Fibroblast of peridontal ligament (primary cell): ENCODE results near the gene PRR15L.
"Not testable (repeated sequence)": the region's sequence is repeated elsewhere in the genome, so short reads cannot be mapped to it uniquely, and the experiment has no call there.

Experiments used
- DNase-seq: peaks from one replicate; pipeline ENCODE4 v3.0.0-alpha.2; 2010; ENCODE audit errors: extremely low read depth

The PRR15L gene

DNA sequence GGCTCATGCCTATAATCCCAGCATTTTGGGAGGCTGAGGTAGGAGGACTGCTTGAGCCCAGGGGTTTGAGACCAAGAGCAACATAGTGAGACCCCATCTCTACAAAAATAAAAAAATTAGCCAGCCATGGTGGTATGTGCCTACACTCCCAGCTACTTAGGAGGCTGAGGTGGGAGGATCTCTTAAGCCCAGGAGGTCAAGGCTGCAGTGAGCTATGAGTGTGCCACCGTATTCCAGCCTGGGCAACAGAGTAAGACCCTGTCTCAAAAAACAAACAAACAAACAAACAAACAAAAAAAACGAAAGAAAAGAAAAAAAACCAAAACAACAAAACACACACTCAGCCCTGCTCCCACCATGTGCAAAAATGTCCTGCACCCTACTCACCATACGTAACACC is 22.2 kb downstream of the PRR15L start:
- not testable (repeated sequence) for DNase-seq

DNA sequence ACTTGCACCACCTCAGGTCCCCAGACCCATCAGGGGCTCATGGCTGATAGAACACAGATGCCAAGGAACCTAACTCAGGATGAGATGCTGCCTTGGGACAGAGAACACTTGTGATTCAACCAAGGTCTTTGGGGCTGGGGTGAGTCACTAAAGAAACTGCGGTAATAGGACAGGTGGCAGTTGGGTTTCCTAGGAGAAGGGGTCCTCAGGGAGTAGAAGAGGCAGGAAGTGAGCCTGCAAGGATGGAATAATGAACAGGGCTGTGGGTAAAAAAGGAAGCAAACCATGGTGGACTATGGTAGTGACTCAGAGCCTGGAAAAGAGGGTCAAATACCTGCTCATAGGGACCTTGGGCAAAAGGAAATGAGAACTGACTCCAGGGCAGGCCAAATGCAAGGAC is 22.8 kb downstream of the PRR15L start:
- DNase-seq, result no peak

DNA sequence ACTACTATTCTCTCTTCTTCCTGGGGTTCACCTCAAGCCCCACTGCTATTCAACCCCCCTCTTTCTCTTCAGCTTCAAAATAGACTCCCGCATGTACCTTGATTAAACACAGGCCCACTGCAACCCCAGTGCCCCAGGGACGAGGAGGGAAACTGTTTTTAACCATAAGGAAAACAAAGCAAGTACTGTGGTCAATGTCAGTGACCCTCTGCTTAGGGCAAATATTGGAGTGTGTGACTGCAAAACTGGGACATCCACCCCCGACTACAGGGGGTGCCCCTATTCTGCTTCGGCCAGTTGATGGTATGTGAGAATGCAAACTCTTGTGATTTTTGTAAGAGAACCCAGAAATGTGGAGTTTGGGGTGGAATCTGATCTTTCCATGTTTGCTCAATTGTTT is 25.8 kb downstream of the PRR15L start:
- peak; percentile 27 for DNase-seq

DNA sequence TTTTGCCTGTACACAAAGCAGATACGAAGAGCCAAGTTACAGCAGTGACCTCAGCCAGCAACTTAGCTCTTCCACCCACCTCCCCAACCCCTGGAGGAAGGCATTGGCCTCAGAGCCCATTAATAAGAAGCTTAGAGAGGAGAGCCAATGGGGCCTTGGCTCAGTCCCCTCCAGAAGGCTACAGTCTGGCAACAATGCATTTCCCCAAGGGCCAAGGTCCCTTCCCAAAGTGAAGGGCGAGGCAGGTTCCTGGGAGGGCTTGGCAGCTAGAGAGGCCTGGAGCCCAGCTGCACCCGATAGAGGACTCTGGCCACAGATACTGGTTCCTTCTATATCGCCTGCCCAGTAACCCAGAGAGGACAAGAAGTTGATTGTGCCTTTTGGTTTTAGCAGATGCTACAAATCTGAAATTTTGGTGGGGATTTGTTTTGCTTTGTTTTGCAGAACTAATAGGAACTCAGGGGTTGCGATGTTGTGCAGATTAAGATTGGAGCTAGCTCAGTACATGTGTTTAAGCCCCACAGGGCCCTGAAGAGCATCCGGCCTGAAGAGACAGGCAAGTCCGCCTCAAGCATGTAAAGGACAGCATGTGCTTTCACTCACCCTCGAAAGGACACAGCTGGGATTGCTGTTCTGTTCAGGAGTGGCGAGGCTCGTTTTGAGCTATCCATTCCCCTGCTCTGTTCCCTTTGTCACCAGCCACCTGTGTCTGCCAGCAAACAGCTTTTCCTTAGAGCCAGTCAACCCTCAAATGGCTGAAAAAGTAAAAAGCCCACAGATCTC is 28.3 kb downstream of the PRR15L start:
- no peak for DNase-seq

DNA sequence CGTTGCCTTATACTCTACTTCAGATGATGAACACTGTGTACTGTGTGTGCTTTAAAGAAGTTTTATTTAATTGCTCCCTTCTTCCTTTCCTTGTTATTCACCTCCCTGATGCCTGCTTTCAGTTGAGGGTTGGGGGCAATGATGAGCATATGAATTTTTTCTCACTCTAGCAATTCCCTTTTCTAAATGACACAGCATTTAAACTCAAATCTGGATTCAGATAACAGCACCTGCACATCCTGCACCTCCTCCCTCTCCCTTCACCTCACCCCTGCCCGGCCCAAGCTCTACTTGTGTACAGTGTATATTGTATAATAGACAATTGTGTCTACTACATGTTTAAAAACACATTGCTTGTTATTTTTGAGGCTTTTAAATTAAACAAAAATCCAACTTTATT is 29.3 kb downstream of the PRR15L start:
- DNase-seq, result no peak

DNA sequence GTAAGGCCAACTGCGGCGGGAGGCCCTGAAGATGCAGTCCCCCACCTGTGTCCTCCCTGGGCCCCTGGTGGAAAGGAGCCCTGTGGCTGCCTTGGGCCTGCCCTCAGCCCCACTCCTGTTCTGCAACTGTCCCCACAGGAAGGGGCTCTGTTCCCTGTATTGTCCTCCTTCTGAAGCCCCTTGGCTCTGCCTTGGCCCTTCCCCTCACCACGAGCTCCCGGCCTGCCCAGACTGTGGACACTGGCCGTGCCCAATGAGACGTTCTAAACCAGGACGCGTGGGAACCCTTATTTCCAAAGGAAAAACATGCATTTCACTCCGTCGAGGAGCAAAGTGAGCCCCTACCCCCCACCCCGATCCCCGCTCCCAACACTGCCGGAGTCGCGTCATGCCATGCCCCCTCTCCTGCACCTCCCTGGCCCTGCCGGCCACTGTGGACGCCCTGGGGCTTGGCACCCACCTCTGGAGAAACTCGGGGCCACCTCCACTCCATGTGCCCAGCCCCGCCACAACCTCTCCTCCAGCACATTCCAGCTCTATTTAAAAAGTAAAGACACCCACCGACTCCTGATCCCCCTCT is 29.8 kb downstream of the PRR15L start:
- DNase-seq, result no peak

DNA sequence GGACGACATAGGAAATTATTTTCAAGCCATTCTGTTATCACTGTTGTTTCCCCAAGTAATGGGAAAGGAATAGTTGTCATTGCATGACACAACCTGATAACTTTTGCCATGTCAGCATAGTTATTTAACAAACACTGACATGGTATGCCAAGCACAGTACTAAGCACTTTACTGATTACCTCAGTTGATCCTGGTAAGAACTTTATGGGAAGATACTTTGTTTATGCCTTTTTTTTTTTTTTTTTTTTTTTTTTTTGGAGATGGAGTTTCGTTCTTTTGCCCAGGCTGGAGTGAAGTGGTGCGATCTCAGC is 32.0 kb downstream of the PRR15L start:
- DNase-seq, result no peak

DNA sequence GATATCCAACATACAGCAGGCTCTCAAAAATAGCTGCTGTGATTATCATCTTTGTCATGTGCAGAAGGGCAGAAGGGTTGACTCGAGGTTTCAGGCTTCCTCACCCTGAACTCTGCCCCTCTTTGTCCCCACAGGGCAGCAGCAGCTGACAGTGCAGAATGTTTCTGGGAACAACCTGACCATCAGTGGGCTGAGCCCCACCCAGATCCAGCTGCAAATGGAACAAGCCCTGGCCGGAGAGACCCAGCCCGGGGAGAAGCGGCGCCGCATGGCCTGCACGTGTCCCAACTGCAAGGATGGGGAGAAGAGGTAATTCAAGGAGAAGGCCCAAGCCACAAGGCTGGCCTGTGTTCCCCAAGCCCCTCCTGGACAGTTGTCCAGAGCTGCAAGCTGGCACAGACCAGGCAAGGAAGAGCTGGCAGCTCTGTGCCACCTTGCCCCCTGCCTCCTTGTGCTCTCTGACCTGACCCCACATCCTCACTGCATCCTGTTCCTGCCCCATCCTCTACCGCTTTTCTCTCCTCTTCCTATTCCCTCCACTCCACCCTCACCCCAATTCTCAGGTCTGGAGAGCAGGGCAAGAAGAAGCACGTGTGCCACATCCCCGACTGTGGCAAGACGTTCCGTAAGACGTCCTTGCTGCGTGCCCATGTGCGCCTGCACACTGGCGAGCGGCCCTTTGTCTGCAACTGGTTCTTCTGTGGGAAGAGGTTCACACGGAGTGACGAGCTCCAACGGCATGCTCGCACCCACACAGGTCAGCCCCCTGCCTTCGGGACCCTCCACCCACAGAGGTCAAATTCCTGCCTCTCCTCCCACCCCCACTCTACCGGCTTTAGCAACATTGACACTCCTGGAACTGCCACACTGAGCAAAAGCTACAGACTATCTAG is 32.7 kb downstream of the PRR15L start:
- no peak for DNase-seq

DNA sequence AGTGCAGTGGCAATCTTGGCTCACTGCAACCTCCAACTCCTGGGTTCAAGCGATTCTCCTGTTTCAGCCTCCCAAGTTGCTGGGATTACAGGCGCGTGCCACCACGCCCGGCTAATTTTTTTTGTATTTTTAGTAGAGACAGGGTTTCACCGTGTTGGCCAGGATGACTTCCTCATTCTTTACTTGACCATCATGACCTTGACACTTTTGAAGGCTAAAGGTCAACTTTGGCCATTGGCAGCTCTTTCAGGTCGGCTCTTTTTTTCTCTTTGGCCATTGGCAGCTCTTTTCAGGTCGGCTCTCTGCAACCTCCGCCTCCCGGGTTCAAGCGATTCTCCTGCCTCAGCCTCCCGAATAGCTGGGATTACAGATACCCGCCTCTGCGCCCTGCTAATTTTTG is 37.8 kb downstream of the PRR15L start:
- DNase-seq, result not testable (repeated sequence)

DNA sequence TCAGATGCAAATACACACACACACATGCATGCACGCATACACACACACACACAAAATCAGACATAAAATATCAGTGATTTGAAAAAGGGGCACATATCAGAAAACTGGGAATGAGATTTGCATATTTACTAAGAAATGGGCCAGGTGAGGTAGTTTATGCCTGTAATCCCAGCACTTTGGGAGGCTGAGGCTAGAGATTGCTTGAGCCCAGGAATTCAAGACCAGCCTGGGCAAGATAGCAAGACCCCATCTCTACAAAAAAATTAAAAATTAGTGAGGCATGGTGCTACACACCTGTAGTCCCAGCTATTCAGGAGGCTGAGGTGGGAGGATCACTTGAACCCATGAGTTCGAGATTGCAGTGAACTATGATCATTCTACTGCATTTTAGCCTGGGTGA is 38.7 kb downstream of the PRR15L start:
- no peak for DNase-seq

DNA sequence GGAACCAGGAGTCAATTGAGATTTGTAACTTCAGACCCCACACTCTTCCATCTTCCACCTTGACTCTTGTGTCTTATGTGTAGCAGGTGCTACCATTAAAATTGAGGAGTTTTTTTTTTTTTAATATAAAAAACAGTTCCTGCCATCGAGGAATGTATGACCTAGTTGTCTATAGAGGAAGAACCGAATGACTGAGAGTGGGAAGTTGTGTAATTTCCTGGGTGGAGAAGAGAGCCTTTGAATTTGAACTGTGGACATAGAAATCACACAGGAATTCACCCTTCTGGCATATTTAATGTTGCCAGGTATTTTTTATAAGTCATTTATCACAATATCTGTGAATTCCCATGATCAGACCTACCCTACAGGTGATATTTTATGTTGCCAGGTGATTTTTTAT is 39.7 kb downstream of the PRR15L start:
- no peak for DNase-seq

DNA sequence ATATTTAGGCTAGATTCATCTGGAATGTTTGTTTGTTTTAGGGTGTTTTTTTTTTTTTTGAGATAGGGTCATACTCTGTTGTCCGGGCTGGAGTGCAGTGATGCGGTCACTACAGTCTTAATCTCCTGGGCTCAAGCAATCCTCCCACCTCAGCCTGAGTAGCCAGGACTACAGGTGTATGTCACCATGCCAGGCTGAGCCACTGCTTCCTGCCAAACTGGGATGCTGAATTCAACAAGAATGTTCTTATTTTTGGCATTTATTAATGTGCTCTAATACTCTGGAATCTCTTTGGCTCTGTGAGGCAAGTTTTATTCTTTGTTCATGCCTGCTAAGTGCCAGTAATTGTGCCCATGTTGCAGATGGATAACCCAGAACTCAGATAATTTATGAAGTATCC is 40.1 kb downstream of the PRR15L start:
- no peak for DNase-seq

DNA sequence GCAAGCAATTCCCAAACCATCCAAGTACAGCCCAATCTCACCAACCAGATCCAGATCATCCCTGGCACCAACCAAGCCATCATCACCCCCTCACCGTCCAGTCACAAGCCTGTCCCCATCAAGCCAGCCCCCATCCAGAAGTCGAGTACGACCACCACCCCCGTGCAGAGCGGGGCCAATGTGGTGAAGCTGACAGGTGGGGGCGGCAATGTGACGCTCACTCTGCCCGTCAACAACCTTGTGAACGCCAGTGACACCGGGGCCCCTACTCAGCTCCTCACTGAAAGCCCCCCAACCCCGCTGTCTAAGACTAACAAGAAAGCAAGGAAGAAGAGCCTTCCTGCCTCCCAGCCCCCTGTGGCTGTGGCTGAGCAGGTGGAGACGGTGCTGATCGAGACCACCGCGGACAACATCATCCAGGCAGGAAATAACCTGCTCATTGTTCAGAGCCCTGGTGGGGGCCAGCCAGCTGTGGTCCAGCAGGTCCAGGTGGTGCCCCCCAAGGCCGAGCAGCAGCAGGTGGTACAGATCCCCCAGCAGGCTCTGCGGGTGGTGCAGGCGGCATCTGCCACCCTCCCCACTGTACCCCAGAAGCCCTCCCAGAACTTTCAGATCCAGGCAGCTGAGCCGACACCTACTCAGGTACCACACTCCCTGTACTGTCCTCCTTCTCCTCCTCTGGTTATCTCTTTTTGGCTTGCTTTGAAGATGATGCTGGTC is 41.0 kb downstream of the PRR15L start:
- no peak for DNase-seq

DNA sequence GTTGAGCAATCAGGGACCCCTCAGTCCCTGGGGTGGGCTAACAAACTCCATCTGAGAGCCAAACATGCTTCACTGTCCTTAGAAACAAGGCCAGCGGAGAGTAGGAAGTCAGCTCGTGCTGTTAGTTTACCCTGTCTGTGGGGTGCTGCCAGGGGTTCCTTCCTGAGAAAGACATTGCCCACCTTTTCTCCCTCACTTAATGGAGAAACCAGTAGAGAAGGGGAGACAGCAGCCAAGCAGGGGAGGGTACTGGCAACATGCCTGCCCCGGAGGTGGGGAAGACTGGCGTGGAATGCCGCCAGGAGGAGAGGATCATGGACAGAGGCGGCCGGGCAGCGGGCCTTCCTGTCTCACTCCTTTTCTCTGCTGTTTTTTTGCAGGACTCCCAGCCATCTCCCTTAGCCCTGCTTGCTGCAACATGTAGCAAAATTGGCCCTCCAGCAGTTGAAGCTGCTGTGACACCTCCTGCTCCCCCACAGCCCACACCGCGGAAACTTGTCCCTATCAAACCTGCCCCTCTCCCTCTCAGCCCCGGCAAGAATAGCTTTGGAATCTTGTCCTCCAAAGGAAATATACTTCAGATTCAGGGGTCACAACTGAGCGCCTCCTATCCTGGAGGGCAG is 41.8 kb downstream of the PRR15L start:
- DNase-seq, result no peak

DNA sequence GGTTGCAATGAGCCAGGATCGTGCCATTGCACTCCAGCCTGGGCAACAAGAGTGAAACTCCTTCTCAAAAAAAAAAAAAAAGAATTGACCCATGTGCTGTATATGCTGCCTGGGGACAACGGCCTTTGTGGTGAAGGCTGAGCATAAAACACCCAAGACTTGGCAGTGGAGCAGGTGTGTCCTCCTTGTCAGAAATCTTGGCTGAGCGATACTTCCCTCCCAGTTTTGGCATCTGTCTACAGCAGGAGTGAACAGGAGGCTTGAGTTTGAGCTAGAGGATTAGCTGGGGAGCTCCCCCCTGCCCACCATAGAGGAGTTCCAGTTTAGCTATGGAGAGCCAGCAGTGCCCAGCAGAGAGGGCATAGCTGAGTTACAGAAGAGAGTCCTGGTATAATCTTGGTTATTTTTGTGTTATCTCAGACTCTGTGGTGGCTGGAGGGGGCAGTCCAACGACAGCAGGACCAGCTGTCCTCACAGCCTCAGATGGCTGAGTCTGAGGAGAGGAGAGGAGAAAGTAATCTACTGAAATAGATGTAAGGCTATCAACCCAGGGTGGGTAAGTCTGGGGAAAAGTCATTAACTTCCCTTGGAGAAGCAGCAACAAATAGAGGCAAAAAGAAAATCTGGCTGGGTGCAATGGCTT is 43.3 kb downstream of the PRR15L start:
- DNase-seq, result no peak

DNA sequence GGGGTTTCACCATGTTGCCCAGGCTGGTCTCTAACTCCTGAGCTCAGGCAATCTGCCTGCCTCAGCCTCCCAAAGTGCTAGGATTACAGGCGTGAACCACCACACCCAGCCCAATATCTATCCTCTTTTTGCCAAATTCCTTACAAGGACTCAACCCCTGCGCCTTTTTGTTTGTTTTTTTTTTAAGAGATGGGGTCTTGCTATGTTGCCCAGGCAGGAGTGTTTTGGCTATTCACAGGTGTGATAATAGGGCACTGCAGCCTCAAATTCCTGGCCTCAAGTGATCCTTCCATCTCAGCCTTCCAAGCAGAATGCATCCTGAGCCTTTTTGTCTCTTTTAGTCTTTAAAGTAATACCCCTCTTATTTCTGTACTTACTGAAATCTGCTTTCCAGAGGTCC is 44.6 kb downstream of the PRR15L start:
- DNase-seq, result no peak

DNA sequence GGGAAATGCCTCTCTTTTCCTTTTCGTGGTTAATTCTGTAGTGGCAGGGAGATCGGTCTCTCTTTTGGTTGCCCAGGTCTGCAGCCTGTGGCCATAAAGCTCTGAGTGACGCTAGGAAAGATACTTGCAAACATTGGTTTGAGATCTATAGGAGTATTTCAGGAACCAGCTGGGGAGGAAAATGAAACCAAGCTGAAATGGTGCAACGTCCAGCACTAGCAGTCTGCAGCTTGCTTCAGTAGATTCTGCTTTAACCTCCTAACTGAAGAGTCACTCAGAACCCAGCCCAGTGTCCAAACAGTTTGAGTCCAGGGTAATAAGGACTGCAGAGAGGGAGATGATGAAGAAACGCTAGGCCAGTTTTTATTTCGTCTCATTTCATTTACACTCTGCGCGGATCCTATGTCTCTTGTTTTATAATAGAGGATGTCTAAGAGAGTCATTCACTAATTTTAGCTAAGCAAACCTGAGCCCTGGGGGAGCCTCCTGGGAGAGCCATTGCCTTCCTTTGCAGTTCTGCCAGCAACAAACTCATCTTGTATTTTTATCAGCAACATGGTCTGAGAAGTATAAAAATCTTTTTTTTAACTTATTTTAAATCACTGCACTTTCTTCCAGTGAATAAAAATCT is 49.6 kb downstream of the PRR15L start:
- peak; percentile 73 for DNase-seq

DNA sequence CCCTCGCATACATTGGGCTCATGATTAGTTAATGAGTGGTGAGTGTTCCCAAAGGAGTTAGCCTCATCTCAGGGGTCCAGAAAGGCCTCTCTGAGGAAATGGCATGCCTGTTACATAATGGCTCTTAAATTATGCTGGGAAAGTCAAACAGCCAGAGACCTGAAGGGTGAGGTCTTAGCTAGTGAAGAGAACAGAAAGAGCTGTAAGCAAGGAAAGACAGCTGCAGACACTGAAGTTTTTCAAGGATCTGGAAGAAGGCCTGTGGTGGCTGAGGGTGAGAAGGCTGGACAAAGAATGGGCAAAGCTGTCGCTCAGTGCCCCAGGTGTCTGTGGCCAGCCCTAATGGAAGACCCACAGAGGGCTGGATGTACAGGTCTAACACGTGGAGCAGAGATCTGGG is 51.2 kb downstream of the PRR15L start:
- no peak for DNase-seq

DNA sequence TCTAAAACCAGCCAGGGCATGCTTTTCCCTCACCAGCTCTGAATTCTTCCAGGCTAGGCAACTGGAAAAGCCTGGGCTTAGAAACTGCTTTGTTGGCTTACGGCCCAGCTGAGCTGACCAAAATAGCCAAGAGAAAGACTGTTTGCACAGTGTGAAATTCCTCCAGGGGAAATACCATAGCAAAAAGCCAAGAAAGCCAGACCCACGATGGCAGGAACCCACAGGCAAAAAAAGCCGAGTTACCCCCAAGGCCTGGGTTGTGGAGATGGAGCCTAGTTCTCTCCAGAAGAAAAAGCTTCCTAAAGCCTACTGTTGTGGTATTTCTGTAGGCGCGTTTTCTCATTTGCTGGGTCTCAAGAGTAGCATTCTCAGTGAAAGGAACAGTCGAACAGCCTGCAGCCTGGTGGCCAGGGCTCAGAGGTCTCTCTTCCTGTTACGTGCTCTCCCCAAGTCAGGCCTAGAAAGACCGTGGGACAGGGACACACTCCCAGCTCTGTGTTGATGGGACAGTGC is 52.4 kb downstream of the PRR15L start:
- peak; percentile 96 for DNase-seq

DNA sequence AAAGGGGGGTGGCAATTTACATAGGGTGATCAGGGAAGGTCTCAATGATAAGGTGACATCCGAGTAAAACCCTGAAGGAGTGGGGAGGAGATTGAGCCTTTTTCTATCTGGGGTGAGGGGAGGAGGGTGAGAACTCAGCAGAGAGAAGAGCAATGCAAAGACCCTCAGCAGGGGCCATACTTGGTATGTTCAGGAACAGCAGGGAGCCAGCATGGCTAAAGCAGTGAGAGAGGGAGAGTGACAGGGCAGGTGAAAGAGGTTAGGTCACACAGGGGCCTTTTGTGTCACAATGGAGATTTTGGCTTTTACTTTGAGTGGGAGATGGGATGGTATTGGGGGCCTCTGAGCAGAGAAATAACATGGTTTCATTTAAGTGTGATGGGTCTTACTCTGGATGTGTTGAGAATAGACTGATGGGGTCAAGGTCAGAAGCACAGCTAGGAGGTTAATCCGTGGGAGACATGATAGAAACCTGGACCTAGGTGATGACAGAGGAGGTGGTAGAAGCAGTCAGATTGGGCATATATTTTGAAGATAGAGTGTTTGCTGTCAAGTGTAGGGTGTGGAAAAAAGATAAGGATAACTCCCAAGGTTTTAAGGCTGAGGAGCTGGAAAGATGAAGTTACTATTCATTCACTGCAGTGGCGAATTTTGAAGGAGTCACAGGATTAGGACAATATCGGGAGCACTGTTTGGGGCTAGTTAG is 55.5 kb downstream of the PRR15L start:
- DNase-seq, result no peak
